ENCODE data around the gene HOXA3.

Gene HOXA3

DNA sequence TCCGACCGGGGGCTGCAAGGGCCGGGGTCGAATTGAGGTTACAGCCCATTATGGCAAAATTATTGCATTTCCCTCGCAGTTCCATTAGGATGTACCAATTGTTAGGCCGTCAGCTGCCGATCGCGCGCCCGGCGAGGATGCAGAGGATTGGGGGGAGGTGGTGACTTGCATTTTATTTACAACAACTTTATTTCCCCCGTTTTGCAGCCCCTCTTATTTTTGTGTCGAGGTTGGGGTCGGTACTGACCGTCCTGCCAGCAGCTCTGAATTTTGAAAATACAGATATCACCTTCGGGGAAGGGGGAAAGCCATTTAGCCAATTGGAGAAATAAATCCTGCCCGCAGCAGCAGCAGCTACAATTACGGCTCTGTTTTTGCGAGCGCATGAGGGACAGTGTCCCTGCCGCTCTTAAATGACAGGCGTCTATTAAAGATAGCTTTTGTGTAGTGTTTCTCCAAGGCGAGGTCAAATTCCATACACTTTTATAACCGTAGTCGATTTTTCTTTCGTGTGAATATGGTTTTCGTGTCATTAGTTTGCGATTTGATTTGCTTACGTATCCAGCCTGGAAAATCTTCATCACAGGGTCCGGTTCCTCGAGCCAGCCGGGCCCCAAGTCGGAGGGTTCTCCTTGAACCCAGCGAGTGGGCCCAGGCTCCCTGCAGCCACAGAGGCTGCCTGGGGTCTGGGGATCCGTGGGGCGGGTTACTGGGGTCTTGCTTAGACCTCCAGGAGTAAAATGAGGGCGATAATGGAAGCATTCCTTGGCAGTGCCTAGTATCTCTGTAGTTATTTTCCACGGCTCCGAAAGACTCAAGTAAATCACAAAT, 8.2 kb downstream of the HOXA3 start:
- TF ChIP-seq, protein P1, sequence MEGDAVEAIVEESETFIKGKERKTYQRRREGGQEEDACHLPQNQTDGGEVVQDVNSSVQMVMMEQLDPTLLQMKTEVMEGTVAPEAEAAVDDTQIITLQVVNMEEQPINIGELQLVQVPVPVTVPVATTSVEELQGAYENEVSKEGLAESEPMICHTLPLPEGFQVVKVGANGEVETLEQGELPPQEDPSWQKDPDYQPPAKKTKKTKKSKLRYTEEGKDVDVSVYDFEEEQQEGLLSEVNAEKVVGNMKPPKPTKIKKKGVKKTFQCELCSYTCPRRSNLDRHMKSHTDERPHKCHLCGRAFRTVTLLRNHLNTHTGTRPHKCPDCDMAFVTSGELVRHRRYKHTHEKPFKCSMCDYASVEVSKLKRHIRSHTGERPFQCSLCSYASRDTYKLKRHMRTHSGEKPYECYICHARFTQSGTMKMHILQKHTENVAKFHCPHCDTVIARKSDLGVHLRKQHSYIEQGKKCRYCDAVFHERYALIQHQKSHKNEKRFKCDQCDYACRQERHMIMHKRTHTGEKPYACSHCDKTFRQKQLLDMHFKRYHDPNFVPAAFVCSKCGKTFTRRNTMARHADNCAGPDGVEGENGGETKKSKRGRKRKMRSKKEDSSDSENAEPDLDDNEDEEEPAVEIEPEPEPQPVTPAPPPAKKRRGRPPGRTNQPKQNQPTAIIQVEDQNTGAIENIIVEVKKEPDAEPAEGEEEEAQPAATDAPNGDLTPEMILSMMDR (IDR thresholded peaks at IDR 0.05; ENCODE audit: low read depth, low read length), result no peak

DNA sequence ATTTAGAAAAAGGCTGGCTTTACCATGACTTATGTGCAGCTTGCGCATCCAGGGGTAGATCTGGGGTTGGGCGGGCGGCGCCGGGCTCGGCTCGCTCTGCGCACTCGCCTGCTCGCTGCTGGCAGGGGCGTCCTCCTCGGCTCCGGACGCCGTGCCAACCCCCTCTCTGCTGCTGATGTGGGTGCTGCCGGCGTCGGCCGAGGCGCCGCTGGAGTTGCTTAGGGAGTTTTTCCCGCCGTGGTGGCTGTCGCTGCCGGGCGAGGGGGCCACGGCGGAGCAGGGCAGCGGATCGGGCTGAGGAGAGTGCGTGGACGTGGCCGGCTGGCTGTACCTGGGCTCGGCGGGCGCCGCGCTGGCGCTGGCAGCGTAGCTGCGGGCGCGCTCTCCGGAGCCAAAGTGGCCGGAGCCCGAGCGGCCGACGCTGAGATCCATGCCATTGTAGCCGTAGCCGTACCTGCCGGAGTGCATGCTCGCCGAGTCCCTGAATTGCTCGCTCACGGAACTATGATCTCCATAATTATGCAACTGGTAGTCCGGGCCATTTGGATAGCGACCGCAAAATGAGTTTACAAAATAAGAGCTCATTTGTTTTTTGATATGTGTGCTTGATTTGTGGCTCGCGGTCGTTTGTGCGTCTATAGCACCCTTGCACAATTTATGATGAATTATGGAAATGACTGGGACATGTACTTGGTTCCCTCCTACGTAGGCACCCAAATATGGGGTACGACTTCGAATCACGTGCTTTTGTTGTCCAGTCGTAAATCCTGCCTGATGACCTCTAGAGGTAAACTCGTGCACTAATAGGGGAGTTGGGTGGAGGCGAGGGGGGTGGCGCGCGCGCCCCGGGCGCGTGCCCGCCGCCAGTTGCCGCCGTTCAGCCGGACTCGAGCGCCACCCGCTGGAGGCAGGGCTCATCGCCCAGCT, 9.1 kb downstream of the HOXA3 start, which contains the start of gene HOXA5:
HOXA5 (minus strand) TSS at position 659 of the 927 bp plus-strand sequence; CDS start at position 585, 74 bp downstream.
- H3K4me3 ChIP-seq (ENCODE audit: low read depth, low read length), result peak within 1 kb of the TSS; percentile 80
- TF ChIP-seq, protein P1 (IDR thresholded peaks at IDR 0.05; ENCODE audit: low read depth, low read length), result peak; percentile 75

More for the DNA sequence above, 8.2 kb downstream of the HOXA3 start:
- peak overlapping the region; percentile 80 for H3K4me3 ChIP-seq (ENCODE audit: low read depth, low read length)

DNA sequence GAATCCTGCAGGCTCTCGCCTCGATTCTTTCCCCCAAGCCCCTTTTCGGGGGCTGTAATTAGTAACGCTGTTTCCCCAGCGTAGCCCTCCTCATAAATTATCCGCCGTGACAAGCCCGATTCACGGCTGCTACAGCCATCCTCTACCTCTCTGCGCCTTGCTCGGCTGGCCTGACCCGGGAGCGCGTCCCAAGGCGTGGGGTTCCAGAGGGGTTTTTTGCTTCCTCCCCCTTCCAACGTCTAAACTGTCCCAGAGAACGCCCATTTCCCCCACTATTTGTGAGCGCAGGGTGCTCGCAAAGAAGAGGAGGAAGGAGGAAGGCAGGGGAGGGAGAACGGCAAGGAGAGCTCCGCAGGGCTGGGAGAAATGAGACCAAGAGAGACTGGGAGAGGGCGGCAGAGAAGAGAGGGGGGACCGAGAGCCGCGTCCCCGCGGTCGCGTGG, 9.8 kb downstream of the HOXA3 start:
- TF ChIP-seq, protein P1 (IDR thresholded peaks at IDR 0.05; ENCODE audit: low read depth, low read length), result no peak
- H3K4me3 ChIP-seq (ENCODE audit: low read depth, low read length), result peak overlapping the region; percentile 80

DNA sequence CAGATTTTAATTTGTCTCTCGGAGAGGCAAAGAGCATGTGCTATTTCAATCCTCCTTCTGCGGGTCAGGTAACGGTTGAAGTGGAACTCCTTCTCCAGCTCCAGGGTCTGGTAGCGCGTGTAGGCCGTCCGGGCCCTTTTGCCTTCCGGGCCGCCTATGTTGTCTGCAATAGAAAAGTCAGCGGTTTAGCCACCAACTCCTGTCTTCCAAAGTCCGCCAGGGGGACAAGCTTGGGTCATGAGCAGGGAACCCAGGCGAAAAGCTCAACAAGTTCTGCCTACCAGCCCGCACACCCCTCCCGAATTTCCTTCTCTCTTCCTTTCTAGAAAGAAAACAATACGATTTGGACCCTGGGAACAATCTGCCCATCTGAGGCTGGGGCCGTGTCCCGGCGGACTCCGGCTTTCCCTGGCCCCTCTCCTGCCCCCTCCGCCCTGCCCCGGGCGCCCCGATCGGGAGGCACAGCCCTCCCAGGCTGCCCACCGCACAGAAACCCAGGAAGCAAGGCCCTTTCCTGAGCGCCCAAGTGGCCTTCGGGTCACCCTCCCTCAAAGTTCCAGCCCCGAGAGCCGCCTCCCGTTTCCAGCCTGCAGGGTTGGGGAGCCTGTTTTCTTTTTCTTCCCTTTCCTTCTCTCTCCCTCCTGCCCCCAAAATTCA, 10.3 kb downstream of the HOXA3 start:
- peak overlapping the region; percentile 80 for H3K4me3 ChIP-seq (ENCODE audit: low read depth, low read length)
- TF ChIP-seq, protein P1 (IDR thresholded peaks at IDR 0.05; ENCODE audit: low read depth, low read length), result peak; percentile 33; the same call in 1 of the 2 replicates

DNA sequence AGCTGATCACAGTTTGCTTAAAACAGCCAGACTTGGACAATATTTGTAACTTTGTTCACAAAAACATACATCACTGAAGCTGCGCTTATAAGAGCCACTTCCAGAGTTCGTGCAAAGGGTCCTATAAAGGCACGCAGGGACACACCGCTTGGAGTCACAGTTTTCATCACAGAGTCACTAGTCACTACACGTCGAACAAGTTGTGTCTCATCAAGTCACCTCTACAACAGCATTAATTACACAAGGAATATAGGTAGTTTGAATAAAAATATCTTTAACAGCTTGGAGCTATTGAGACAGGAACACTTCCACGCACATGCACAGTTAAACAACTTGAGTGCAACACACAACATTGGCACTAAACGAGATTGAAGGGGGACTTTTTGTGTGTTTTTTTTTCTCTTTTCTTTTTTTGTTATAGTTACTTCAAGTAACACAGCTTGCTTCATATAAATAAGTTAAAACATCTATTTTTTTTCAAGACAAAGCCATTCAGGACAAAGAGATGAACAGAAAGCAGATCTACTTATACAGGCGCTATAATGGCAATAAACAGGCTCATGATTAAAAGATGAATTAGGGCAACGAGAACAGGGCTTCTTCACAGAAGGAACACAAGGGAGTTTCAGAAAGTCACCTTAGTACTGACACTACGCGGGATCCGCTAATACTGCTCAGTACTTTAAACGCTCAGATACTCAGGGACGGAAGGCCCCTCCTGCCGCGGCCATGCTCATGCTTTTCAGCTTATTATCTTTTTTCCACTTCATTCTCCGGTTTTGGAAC, 11.1 kb downstream of the HOXA3 start:
- H3K4me3 ChIP-seq (ENCODE audit: low read depth, low read length), result peak overlapping the region; percentile 80

More for the DNA sequence above, 11.1 kb downstream of the HOXA3 start:
- TF ChIP-seq, protein P1 (IDR thresholded peaks at IDR 0.05; ENCODE audit: low read depth, low read length), result no peak

Measured in WI38 (cell line).